LHCN-M2 (cell line): ENCODE results near the gene PRR20A. TPM values are rescaled to one million over a fixed set of nuclear protein-coding genes. Genes with fewer than 3 reads are reported as not detected.
"Not testable (repeated sequence)": the region's sequence is repeated elsewhere in the genome, so short reads cannot be mapped to it uniquely, and the experiment has no call there.

Experiments used
- DNase-seq: peaks from one replicate; pipeline ENCODE4 v3.0.0-alpha.2; 2012; ENCODE audit warnings: low read depth
- polyA plus RNA-seq: library from polyadenylated mRNA; unstranded; fragments of >200 nt; gene quantifications from one replicate; pipeline ENCODE4 v1.2.1, GENCODE V29; 2012; ENCODE audit warnings: missing spikeins
- total RNA-seq: library from RNA; depleted of rRNA; stranded (reverse); fragments of >200 nt; gene quantifications from 2 replicates; pipeline ENCODE4 v1.2.3, GENCODE V29; 2014; rRNA removed

The PRR20A gene
- total RNA-seq: not detected in 2 replicates
- not detected for polyA plus RNA-seq

- not testable (repeated sequence) for DNase-seq
Observed at GRCh38 chr13:57140235-57140968, at the start of gene PRR20A. Gene PRR20A (plus strand): TSS chr13:57140918. CDS start chr13:57141305, 387 bp downstream.

GRCh38 chr13:57114945-57115344, 25.8 kb upstream of the PRR20A start:
- no peak for DNase-seq

DNA sequence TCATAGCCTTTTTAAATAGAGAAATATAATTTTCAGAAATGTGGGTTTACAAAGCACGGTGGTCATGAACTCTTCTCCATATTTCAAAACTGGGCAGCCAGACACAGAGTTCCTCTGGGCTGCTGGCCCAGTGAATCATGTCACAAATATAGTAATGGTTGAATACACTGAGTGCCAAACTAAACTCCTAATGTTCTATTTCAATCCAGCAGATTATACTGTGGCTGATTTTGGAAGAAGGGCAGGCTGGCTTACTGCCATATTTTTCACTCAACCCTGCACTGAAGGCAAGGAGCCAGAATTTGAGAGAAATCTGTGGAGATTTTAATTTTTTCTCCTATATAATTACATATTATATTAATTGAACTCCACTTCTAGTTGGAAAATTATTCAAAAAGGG, 17.0 kb upstream of the PRR20A start:
- no peak for DNase-seq

DNA sequence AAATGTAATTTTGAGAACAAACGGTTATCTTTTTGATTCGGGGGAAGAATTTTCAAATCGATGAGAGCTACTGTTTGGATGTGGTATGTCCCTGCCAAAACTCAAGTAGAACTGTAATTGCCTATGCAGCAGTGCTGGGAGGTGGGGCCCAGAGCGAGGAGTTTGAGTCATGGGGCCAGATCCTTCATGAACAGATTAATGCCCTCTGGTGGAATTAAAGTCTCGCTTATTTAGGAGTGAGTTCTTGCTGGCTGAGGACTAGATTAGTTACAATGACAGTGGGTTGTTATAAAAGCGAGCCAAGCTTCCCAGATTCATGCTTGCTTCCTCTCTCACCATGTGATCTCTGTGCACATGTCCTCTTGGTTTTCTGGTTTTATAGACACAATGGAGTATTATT, 11.8 kb upstream of the PRR20A start:
- no peak for DNase-seq

- DNase-seq: no peak
Observed at GRCh38 chr13:57136093-57136492, 4.6 kb upstream of the PRR20A start.

DNA sequence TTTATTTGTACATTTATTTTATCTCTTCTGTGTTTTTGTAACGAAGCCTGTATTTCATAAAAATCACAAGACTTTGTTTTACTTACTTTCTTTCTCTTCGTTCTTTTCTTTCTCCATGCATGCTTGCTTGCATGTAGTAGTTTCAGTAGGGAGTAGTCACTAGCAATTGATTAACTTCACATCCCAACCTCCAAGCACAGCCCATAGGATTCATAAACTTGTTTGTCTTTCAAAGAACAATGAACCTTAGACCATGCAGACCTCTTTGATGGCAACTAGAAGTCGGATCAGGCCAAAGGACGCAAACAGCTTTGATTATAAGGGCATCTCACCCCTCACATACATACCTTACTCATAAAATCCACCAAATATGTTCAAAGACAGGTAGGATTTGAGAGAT, 3.1 kb upstream of the PRR20A start:
- DNase-seq: no peak

DNA sequence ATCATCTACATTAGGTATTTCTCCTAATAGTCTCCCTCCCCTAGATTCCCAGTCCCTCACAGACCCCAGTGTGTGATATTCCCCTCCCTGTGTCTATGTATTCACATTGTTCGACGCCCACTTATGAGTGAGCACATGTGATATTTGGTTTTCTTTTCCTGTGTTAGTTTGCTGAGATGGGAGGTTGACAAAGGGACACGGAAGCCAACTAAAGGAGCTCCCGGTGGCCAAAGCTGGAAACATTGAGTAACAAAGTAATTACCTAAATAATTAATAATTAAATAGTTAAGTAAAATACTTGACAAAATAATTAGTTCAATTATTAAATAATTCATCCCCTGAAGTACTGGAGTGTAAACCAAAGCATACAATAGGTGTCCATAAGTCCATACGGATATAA, 1.7 kb upstream of the PRR20A start:
- DNase-seq: no peak

DNA sequence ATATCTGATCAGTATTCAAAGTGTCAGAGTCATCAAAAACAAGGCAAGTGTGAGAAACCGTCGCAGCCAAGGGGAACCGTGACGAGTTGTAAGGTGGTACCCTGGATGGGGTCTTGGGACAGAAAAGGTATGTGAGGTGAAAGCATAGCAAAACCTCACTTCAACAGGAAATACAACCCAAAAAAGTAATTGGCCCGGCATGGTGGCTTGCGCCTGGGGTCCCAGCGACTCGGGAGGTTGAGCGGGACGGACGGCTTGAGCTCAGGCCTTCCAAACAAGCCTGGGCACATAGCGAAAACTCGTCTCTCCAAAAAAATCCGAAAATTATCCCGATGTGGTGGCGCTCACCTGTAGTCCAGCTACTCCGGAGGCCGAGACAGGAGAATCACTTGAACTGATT, 937 bp upstream of the PRR20A start:
- DNase-seq: not testable (repeated sequence)

DNA sequence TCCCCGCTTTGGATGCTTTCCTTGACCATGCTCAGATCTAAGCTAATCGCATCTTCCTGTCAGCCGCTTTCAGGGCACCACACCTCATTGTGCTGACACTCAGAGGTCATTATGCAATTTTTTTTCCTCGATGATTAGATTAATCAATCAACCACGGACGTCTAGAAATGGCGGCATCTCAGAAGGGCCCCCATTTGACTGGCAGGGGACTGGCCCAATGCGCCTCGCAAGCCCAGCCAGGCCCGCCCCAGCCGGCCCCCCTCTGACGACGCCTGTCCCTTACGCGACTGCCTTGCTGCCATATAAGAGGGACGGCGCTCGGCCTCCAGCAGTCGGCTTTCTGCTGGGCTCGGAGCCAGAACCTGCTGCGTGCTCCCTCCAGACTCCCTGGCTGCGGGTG, 6.5 kb downstream of the PRR20A start, which contains the start of gene PRR20B:
Gene PRR20B (plus strand): TSS at position 301 of the 400 bp plus-strand sequence. CDS start 387 bp downstream, outside the sequence.
- not testable (repeated sequence) for DNase-seq

DNA sequence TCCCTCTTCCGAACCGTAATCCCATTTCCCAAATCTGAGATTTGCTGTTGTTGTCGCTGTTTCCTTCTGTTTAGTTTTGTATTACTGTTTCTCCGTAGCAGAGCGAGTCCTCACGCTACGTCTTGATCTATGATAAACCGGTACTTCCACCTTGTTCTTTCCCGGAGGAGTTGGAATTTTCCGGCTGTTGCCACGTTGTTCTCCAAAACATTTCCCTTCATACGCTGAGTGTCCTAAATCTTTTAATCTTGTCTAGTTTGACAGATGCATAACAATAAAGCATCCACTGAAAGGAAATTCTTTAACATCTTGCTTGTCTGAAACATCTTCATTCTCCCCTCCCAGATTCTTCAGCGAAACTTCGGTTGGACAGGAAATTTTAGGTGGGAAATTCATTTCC, 7.4 kb downstream of the PRR20A start:
- not testable (repeated sequence) for DNase-seq

- DNase-seq: not testable (repeated sequence)
Observed at GRCh38 chr13:57153761-57154160, 13.0 kb downstream of the PRR20A start, which contains the start of gene PRR20C. Gene PRR20C (plus strand): TSS chr13:57154061. CDS start chr13:57154448, 387 bp downstream.

DNA sequence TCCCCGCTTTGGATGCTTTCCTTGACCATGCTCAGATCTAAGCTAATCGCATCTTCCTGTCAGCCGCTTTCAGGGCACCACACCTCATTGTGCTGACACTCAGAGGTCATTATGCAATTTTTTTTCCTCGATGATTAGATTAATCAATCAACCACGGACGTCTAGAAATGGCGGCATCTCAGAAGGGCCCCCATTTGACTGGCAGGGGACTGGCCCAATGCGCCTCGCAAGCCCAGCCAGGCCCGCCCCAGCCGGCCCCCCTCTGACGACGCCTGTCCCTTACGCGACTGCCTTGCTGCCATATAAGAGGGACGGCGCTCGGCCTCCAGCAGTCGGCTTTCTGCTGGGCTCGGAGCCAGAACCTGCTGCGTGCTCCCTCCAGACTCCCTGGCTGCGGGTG, 19.6 kb downstream of the PRR20A start, which contains the start of gene PRR20D:
Gene PRR20D (plus strand): TSS at position 301 of the 400 bp plus-strand sequence. CDS start 387 bp downstream, outside the sequence.
- DNase-seq: not testable (repeated sequence)

GRCh38 chr13:57166897-57167296, 26.2 kb downstream of the PRR20A start, which contains the start of gene PRR20E:
Gene PRR20E (plus strand): TSS chr13:57167197. CDS start chr13:57167584, 387 bp downstream.
- DNase-seq: not testable (repeated sequence)

GRCh38 chr13:57191667-57192066, 50.9 kb downstream of the PRR20A start:
- DNase-seq: no peak

Other genes starting within 250 kb of the PRR20A start
- gene PRR20B, start 6.6 kb downstream of the PRR20A start, total RNA-seq: not detected in 2 replicates
- not detected in 2 replicates for gene PRR20C, start 13.1 kb downstream of the PRR20A start, total RNA-seq
- not detected in 2 replicates for gene PRR20D, start 19.7 kb downstream of the PRR20A start, total RNA-seq
- not detected in 2 replicates for gene PRR20E, start 26.3 kb downstream of the PRR20A start, total RNA-seq